SK-N-SH (cell line): Measurements from ENCODE around the gene SP7. TPM values are rescaled to one million over a fixed set of nuclear protein-coding genes. Genes with fewer than 3 reads are reported as not detected.

ENCODE experiments used
- CTCF ChIA-PET: fragments of 300-600, 350-600 bp; formaldehyde crosslinking; extraction: SDS; loops from one replicate; lab custom pipeline; 2021; lab: Yijun Ruan, JAX
- POLR2A ChIA-PET: fragments of 350-600 bp; sonication (Branson Sonifier 250); formaldehyde crosslinking; extraction: SDS; loops from one replicate; lab custom pipeline; 2020; ENCODE audit warnings: antibody characterized with exemption, inconsistent platforms; lab: Yijun Ruan, JAX
- DNase-seq: peaks from one replicate; pipeline ENCODE4 v3.0.0; 2012
- H2AFZ ChIP-seq: fragments of 200-600 bp; sonication (generic); 2 replicates; pipeline ENCODE4 v1.8.1; 2016; ENCODE audit warnings: antibody characterized with exemption, mild to moderate bottlenecking, low read depth
- H3F3A ChIP-seq: fragments of 200-600 bp; sonication (generic); replicated peaks from 2 replicates; pipeline ENCODE3; 2016; ENCODE audit warnings: antibody characterized with exemption, mild to moderate bottlenecking; ENCODE audit not compliant: insufficient read depth
- H3K27ac ChIP-seq, 2 experiments: fragments of 200-500 bp in 1 of 2; fragments of 200-600 bp in 1 of 2; sonication (Bioruptor generic) in 1 of 2; sonication (generic), shearing (Covaris generic) in 1 of 2; 2 replicates each; pipeline versions ENCODE4 v1.5.1 to v1.6.1; 2014 to 2016; ENCODE audit warnings: low read depth in 2 of 2, inconsistent platforms in 1 of 2, low read length in 1 of 2, mild to moderate bottlenecking in 1 of 2, mixed read lengths in 1 of 2
- H3K27me3 ChIP-seq: fragments of 200-600 bp; sonication (generic), shearing (Covaris generic); 2 replicates; pipeline ENCODE4 v1.6.1; 2016; ENCODE audit warnings: mixed run types; ENCODE audit not compliant: insufficient read depth
- H3K36me3 ChIP-seq, 2 experiments: fragments of 200-500 bp in 1 of 2; fragments of 200-600 bp in 1 of 2; sonication (Bioruptor generic) in 1 of 2; sonication (generic) in 1 of 2; replicated peaks in 1 of 2; 2 replicates each; pipeline versions ENCODE3 to v1.5.1; 2014 to 2016; ENCODE audit warnings: low read length in 1 of 2, mild to moderate bottlenecking in 1 of 2; ENCODE audit not compliant: insufficient read depth in 2 of 2, control insufficient read depth in 1 of 2
- H3K4me1 ChIP-seq, 2 experiments: fragments of 200-500 bp in 1 of 2; fragments of 200-600 bp in 1 of 2; sonication (Bioruptor generic) in 1 of 2; sonication (generic), shearing (Covaris generic) in 1 of 2; 2 replicates each; pipeline versions ENCODE4 v1.5.1 to v1.6.1; 2014 to 2016; ENCODE audit warnings: low read depth in 1 of 2, low read length in 1 of 2, mixed run types in 1 of 2; ENCODE audit not compliant: insufficient read depth in 2 of 2, control insufficient read depth in 1 of 2
- H3K4me2 ChIP-seq: fragments of 200-600 bp; sonication (generic), shearing (Covaris generic); 2 replicates; pipeline ENCODE4 v1.6.1; 2017; ENCODE audit warnings: mixed run types
- H3K4me3 ChIP-seq, 2 experiments: fragments of 200-500 bp in 1 of 2; fragments of 200-600 bp in 1 of 2; sonication (Bioruptor generic) in 1 of 2; sonication (generic), shearing (Covaris generic) in 1 of 2; 2 replicates each; pipeline versions ENCODE4 v1.5.1 to v1.8.1; 2014 to 2016; ENCODE audit warnings: low read depth in 2 of 2, inconsistent platforms in 1 of 2, low read length in 1 of 2, mild to moderate bottlenecking in 1 of 2, mixed read lengths in 1 of 2, moderate library complexity in 1 of 2
- H3K79me2 ChIP-seq: fragments of 200-600 bp; sonication (generic); 2 replicates; pipeline ENCODE4 v1.8.1; 2017; ENCODE audit warnings: mild to moderate bottlenecking; ENCODE audit not compliant: insufficient read depth
- H3K9ac ChIP-seq: fragments of 200-600 bp; sonication (generic); 2 replicates; pipeline ENCODE4 v1.6.1; 2017; ENCODE audit warnings: mixed run types
- H3K9me2 ChIP-seq: fragments of 200-600 bp; sonication (generic); 2 replicates; pipeline ENCODE4 v1.6.1; 2017; ENCODE audit warnings: mixed run types
- H3K9me3 ChIP-seq: fragments of 200-600 bp; sonication (generic); 2 replicates; pipeline ENCODE4 v1.6.1; 2017; ENCODE audit warnings: mixed run types, mild to moderate bottlenecking, moderate library complexity
- H4K20me1 ChIP-seq: fragments of 200-600 bp; sonication (generic); 2 replicates; pipeline ENCODE4 v1.6.1; 2017; ENCODE audit warnings: mild to moderate bottlenecking, mixed run types; ENCODE audit not compliant: insufficient read depth
- CTCF ChIP-seq: fragments of 200-600 bp; sonication (generic); IDR thresholded peaks from 2 replicates; pipeline ENCODE4 v1.6.1; 2017; ENCODE audit warnings: antibody characterized with exemption, mild to moderate bottlenecking, moderate library complexity
- ELF1 ChIP-seq: IDR thresholded peaks from 2 replicates; pipeline ENCODE4 v1.4.0; 2012
- EP300 ChIP-seq, 2 experiments: IDR thresholded peaks; 2 replicates each; pipeline versions ENCODE4 v1.4.0 to v1.6.1; 2012; ENCODE audit warnings: borderline replicate concordance in 1 of 2, low read depth in 1 of 2, low read length in 1 of 2
- FOSL2 ChIP-seq: IDR thresholded peaks from 2 replicates; pipeline ENCODE4 v1.4.0; 2012; ENCODE audit warnings: low read depth, mild to moderate bottlenecking, moderate library complexity, borderline replicate concordance
- FOXJ3 ChIP-seq: sonication (generic); formaldehyde crosslinking; IDR thresholded peaks from 2 replicates; pipeline ENCODE4 v1.5.1; 2020; ENCODE audit warnings: mild to moderate bottlenecking, missing genetic modification reagents
- GABPA ChIP-seq: IDR thresholded peaks from 2 replicates; pipeline ENCODE4 v1.4.0; 2012; ENCODE audit warnings: low read depth, mild to moderate bottlenecking
- MAX ChIP-seq: IDR thresholded peaks from 2 replicates; pipeline ENCODE4 v1.4.0; 2012; ENCODE audit warnings: low read depth
- MXI1 ChIP-seq: IDR thresholded peaks from 2 replicates; pipeline ENCODE4 v1.6.1; 2012; ENCODE audit warnings: mild to moderate bottlenecking, low read depth, low read length, improper control_type of control experiment
- POLR2AphosphoS5 ChIP-seq: IDR thresholded peaks from 2 replicates; pipeline ENCODE4 v1.6.1; 2012; ENCODE audit warnings: low read depth, low read length
- RAD21 ChIP-seq: IDR thresholded peaks from 2 replicates; pipeline ENCODE4 v1.6.1; 2012; ENCODE audit warnings: mild to moderate bottlenecking, low read length
- RCOR1 ChIP-seq: fragments of 150-350 bp; IDR thresholded peaks from 2 replicates; pipeline ENCODE4 v1.6.1; 2017; ENCODE audit warnings: antibody characterized with exemption, low read length
- RFX5 ChIP-seq: IDR thresholded peaks from 2 replicates; pipeline ENCODE4 v1.6.1; 2012; ENCODE audit warnings: mild to moderate bottlenecking, improper control_type of control experiment, low read length
- RXRA ChIP-seq: IDR thresholded peaks from 2 replicates; pipeline ENCODE4 v1.4.0; 2012; ENCODE audit warnings: low read depth, mild to moderate bottlenecking, borderline replicate concordance
- SIN3A ChIP-seq: IDR thresholded peaks from 2 replicates; pipeline ENCODE4 v1.6.1; 2012; ENCODE audit warnings: low read depth, mild to moderate bottlenecking, low read length, moderate library complexity, borderline replicate concordance
- TCF12 ChIP-seq: IDR thresholded peaks from 2 replicates; pipeline ENCODE4 v1.4.0; 2012
- USF1 ChIP-seq: IDR thresholded peaks from 2 replicates; pipeline ENCODE4 v1.4.0; 2012; ENCODE audit warnings: low read depth, borderline replicate concordance
- USF2 ChIP-seq: fragments of 150-350 bp; IDR thresholded peaks from 2 replicates; pipeline ENCODE4 v1.6.1; 2017; ENCODE audit warnings: antibody characterized with exemption, low read length, low read depth, borderline replicate concordance
- WGBS: methylation state at CpG from one replicate; pipeline ENCODE4 v1.1.6; 2017; ENCODE audit warnings: low lambda C conversion rate; 5-methylcytosine and 5-hydroxymethylcytosine counted together
- polyA plus RNA-seq, 3 experiments: library from polyadenylated mRNA; depleted of rRNA; stranded (reverse); fragments of >200 nt; gene quantifications; 2 replicates each; pipeline ENCODE4 v1.2.3, GENCODE V29; 2012

The SP7 gene
- polyA plus RNA-seq, 1 of the 3 experiments (the other 2 are of a cell fraction): not detected

GRCh38 chr12:53295891-53296219 is 40.3 kb downstream of the SP7 start:
- Histone ChIP-seq H3K4me2 (peak overlapping the region; percentile 82), H3K9me2 (no peaks in the 10 kb centered on the region), H3K27ac (peak overlapping the region; percentile 85 to 88), H3F3A (peaks cover 39% of the 10 kb centered on the region), H3K79me2 (peaks cover 43% of the 10 kb centered on the region), H3K4me3 (peak overlapping the region; percentile 83 to 91), H3K4me1 (peaks cover 11 to 12% of the 10 kb centered on the region in 2 experiments), H3K9ac (peak overlapping the region; percentile 93), H3K9me3 (no peaks in the 10 kb centered on the region), H4K20me1 (no peaks in the 10 kb centered on the region), H3K36me3 (peaks cover 8 to 19% of the 10 kb centered on the region in 2 experiments), H3K27me3 (no peaks in the 10 kb centered on the region), H2AFZ (0 out of 2 replicates have a peak overlapping the region, but pooled peaks have one; percentile 73)
- ChIA-PET POLR2A (interaction anchor here (0.5 to 1.4 kb wide), 9 partner anchors 13 to 115 kb away, joined by 3 to 15 read pairs (median 4); partner anchors contain the start of genes AAAS, CSAD and ZNF740), CTCF (interaction anchor here (0.5 to 19.2 kb wide), 6 partner anchors 9 to 98 kb away, joined by 3 to 363 read pairs (median 8); partner anchors contain the start of genes AAAS and ESPL1)
- TF ChIP-seq FOXJ3 (CRISPR knock-in tag) (no peak), MAX (no peak), POLR2AphosphoS5 (no peak), ELF1 (no peak), TCF12 (no peak), CTCF (no peak), FOSL2 (no peak), RAD21 (no peak), USF1 (no peak), RXRA (no peak), SIN3A (no peak), GABPA (no peak), USF2 (no peak), RCOR1 (no peak), EP300 (IDR thresholded peaks at IDR 0.05; ENCODE audit: borderline replicate concordance in 1 of 2, low read depth in 1 of 2, low read length in 1 of 2) (no peak), MXI1 (no peak), RFX5 (no peak)
- DNase-seq: no peak
- under 1% methylated on average over 12 of the region's 12 CpGs for whole genome bisulfite sequencing
